22Rv1 (cell line): ENCODE data around the gene OPTC.

Experiments
- CTCF ChIP-seq: fragments of 450-650 bp; IDR thresholded peaks from 2 replicates; pipeline ENCODE4 v1.5.1; 2017; ENCODE audit warnings: mild to moderate bottlenecking
- ZFX ChIP-seq: fragments of 450-650 bp; IDR thresholded peaks from 2 replicates; pipeline ENCODE4 v1.6.1; 2017; ENCODE audit warnings: antibody characterized with exemption, borderline replicate concordance

- TF ChIP-seq CTCF (no peak), ZFX (no peak)
Observed at GRCh38 chr1:203480525-203481084, 13.3 kb upstream of the OPTC start.
